NCI-H1092 (cell line): ENCODE measurements around the gene ZNF618.

Experiments used
- DNase-seq: peaks from one replicate; lab custom pipeline; 2025; lab: John Stamatoyannopoulos, UW

Gene ZNF618

DNA sequence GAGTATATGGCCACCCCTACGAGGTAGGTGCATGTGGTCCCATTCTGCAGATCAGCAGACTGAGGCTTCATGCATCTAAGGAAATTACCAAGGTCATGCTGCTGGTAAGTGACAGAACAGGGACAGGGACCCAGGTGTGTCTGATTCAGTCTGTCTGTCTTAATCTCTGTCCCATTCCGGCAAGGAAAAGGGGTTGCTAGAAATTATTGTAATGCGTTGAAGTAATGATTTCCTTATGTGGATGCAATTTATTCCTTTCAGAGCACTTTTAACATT is 125.2 kb downstream of the ZNF618 start:
- no peak for DNase-seq

GRCh38 chr9:114001794-114002261 is 125.7 kb downstream of the ZNF618 start:
- no peak for DNase-seq

DNA sequence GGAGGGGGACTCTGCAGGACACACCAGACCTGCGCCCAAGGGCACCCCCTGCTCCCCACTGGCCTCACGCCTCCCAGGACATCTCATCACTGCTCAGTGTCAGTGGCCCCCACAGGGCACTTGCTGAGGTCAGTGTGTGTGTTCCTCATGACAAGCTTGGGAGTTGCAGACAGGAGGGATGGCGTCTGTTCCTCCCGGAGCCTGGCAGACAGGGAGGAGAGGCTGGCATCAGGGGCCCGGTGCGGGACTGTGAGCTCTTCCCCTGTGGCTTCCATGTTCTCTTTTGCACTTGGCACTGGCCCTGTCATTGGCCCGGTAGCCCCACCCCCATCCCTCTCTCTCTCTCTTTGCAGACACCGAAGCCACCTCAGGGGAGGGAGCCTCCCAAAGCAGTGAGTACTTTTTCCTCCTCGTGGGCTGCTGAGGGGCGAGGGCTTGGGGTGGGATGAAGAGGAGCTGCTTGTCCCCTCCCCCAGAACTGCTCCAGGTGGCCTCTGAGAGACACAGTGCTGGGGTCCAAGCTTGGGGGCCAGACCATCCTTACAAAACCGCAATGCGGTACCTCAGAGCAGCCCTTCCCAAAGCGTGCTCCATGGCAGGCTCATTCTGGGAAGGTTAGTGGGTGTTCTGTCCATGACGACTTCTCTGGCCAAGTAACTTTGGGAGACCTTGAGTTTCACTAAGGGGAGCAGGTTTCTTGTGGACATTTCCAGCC is 126.3 kb downstream of the ZNF618 start:
- no peak for DNase-seq

DNA sequence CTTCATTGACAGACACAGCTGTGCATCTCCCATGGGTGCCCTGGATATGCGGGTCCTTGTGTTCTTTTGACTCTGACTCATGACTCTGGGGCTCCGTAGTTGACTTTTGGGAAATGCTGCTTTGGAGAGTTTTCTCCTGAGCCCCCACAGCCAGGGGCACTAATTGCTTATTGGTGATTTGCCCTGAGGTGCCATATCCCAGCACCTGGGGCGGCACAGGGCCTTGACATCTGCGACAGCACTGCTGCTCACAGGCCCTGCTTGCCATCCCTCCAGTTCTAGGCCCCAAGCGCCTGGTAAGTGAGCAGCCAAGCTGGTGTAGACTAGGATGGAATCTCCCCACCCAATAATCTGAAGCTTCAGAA is 126.9 kb downstream of the ZNF618 start:
- no peak for DNase-seq

DNA sequence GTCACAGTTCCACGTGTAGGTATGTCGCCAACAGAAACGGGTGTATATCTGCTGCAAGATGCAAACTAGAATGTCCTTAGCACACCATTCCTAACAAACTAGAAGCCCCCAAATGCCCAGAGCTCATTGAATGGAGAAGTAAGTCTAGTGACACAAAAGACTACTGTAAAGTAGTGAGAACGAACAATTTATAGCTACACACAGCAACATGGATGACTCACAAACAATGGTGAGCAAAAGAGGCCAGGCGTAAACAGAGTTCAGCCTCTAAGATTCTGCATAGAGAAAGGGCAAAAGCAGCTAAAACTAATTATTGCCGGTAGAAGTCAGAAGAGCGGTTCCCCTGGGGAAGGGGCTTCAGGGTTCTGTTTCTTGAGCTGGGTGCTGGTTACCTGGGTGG is 127.2 kb downstream of the ZNF618 start:
- no peak for DNase-seq

GRCh38 chr9:114003758-114004157 is 127.6 kb downstream of the ZNF618 start:
- no peak for DNase-seq

DNA sequence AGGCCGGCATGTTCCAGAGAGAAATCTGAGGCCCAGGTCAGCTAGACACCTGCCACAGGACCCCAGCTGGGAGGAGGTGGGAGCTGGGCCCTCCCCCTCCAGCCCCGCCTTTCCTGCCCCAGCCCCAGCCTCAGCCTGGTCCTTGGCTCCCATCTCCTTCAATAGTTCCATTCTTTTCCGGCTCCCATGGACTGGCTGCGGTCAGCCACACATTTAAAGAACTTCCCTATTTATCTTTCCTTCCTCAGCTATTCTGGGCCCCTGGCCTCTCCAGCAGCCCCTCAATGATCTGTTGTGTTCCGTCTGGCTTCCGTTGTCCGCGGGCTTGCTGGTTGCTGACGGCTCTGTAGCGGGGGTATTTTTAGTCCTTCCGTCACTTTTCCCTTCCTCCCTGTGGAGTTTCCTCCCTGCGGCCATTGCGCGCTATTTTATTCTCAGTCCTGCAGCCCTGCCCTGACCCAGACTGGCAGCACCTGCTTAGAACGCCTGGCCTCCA is 128.2 kb downstream of the ZNF618 start:
- no peak for DNase-seq

DNA sequence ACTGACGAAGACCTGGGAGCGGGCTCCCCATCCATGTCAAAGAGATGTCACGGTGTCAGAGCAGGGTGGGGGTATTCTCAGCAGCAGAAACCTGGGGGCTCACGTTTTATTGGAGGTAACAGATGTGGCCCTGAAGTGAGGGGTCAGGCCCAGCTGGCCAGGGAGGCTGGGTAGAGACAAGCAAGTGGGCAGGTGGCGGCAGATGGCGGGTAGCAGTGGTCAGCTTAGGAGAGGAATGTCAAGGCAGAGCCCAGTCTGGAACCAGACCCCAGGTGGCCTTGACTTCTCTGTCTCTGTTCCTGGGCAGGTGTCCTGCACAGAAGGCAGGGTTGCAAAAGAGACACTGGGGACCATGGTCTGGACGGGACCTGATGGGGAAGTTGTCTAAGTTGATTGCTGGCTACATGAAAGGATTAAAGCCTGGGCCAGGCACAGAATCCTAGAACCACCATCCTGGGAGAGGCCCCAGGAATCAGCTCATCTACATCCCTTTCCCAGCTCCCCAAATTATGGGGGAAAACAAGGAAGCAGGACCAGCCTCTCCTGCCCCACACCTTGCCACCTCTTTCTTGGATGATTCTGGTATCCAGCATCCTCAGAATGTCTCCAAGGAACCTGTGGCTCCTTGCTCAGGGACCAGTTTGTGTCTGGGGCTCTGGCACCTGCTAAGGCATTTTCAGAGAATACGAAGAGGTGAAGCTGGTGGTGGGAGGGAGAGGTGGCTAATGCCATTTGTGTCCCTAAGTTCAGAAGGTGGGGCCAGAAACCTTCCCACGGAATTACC is 129.5 kb downstream of the ZNF618 start:
- no peak for DNase-seq

GRCh38 chr9:114006155-114006550 is 130.0 kb downstream of the ZNF618 start:
- no peak for DNase-seq

- DNase-seq, result no peak
These were observed 131.0 kb downstream of the ZNF618 start for GRCh38 chr9:114006931-114007691.

GRCh38 chr9:114007991-114008666 is 132.0 kb downstream of the ZNF618 start:
- no peak for DNase-seq

DNA sequence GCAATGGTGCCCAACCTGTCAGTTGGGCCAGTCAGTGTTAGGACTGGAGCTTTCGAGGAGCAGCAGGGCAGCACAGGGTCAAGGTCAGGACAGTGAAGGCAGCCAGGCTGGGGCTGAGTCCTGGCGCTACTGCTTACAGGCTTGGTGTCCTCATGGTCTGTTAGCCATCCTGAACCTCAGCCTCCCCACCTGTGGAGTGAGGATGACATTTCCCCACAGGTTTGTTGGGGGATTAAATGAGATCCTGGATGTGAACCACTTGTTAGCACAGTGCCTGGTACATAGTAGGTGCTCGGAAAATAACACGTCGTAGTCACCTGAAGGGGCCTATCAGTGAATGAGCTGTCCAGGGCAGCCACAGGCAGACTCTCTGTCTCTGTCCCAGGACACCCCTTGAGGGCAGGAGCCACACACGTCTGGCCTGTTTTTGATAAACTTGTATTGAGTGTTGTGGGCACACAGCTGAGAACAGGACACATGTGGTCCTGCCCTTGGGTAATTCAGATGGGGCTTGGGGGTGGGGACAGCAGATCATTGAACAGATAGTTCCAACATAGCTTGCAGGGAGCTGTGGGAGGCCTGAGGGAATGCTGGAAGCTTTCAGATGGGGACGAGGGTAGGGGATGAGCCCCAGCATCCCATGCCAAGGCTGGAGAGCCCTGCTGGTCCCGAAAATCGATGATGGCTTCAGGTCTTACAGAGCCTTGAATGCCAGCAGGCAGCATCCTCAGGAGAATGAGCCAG is 132.7 kb downstream of the ZNF618 start:
- no peak for DNase-seq

DNA sequence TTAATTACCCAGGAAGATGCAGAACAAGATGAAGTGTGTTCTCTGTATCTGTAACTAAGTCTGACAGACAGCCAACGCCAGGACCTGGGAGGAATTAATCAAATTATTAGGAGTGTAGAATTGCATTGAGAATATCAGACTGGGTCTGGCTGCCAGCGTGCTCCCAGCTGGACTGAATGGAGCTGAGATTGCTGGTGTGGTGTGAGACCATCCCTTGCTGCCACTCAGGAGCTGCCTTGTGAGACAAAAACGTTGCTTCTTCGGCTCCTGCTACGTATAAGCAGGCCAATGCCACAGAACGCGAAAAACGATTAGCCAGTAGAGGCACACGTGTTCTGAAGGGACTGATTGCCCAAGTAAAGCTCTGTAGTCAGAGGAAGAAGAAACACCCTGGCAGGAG is 135.2 kb downstream of the ZNF618 start:
- DNase-seq, result no peak

DNA sequence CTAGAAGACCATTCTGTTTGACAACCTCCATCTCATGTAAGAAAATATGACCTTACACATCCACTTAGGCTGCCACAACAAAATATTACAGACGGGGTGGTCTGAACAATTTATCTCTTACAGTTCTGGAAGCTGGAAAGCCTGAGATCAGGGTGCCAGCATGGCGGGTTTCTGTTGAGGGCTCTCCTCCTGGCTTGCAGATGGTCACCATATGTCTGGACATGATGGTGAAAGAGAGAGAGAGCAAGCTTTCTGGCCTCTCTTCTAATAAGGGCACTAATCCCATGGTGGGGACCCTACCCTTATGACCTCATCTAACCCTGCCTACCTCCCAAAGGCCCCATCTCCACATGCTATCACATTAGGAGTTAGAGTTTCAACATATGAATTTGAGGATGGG is 136.0 kb downstream of the ZNF618 start:
- DNase-seq, result no peak

- no peak for DNase-seq
These were observed 137.9 kb downstream of the ZNF618 start for GRCh38 chr9:114014044-114014443.

DNA sequence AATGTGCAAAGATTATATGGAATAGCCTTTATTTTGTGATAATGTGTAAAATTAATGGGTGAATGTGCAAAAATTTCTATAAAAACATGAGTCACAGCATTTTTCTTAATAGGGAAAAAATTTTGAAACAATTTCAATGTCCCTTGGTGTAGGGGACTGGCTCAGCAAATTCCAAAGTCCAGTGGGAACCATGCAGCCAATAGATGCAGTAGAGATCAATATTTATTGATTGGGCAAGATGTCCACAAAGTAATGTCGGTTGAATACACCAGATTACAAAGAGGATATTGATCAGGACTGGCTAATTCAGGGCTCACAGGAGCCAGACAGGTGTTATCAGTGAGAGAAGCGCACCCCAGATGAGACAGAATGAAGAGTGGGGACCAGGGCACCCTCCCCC is 139.5 kb downstream of the ZNF618 start:
- no peak for DNase-seq

DNA sequence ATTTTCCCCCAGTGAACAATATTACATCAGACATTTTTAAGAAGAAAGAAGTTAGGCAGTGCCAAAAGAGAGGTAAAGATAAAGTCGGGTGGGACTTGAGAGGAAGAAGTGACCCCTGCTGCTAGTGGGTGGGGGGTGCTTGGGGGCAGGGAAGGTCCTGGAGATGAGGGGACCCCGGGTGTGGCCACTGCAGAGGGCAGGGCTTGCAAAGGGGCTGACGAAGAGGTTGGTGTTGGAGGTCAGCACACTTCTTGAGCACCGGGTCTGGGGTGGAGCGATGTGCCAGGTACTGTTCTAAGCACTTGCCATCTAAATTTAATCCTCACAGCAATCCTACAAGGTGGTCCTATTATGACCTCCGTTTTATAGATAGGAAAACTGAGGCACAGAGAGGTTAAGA is 140.0 kb downstream of the ZNF618 start:
- DNase-seq, result no peak

- DNase-seq, result no peak
These were observed 140.7 kb downstream of the ZNF618 start for GRCh38 chr9:114016629-114017423.

DNA sequence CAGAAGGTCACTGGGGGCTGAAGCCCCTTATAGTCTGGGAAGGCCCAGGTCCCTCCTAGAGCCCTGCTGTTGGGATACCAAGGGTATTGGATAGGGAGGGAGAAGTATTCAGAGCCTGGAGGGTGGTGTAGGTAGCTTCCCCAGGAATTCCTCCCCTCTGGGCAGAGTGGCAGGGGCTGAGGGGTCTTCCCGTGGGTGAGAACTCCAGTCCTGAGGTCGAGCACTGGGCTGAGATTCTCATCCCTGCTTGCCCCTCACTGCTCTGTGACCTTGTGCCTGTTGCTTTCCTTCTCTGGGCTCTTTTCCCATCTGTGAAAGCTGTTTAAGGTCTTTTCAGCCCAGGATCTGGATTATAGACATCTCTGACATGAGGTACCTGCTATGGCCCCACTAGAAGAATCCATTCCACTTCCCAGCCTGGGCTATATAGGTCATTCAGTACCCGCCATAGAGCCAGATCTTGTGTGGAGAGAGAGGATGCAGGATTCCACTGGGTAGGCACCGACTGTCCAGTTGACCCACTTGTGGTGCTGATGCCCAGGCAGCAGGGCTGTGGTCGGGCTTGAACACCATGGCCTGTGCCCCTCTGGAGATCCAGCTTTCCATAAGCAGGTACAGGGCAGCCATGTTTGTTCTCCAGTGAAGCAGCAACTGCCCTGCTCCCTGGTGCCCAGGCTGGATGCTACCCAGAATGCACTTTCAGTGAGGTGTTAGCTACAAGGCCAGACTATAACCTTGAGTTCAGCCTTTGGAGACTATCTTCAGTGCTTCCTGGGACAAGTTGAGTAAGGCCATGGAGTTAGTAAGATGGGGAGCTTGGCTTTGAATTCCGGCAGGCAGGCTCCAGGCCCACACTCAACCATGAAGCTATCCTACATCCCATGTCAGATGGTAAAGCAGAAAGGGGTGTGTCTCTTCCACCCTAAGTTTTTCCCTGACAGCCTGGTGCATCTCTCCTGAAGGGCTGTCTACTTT is 141.9 kb downstream of the ZNF618 start:
- no peak for DNase-seq

- DNase-seq, result no peak
These were observed 145.5 kb downstream of the ZNF618 start for GRCh38 chr9:114021578-114021977.
